Small intestine (tissue), 7 donors: ENCODE results near the gene GCAT. TPM values are rescaled to one million over a fixed set of nuclear protein-coding genes. Genes with fewer than 3 reads are reported as not detected.
A peak's percentile ranks its signal among the peaks of the same experiment; 100 is the strongest.

Source experiments
- DNase-seq, 2 donors: peaks; one replicate each; pipeline versions ENCODE4 v3.0.0 to v3.0.0-alpha.2; 2013
- FAIRE-seq: peaks from 2 replicates; lab custom pipeline; 2012; peaks lifted over from hg19 to GRCh38; lab: Jason Lieb, UNC
- H3K27ac ChIP-seq, 3 donors: one replicate each; pipeline ENCODE4 v1.5.1; 2013; ENCODE audit warnings: low read length in 2 of 3, mild to moderate bottlenecking in 2 of 3, control low read depth in 1 of 3, inconsistent platforms in 1 of 3, low read depth in 1 of 3, moderate library complexity in 1 of 3
- H3K27me3 ChIP-seq, 3 donors: one replicate each; pipeline ENCODE4 v1.6.1; 2013; ENCODE audit warnings: low read length in 3 of 3, inconsistent platforms in 1 of 3; ENCODE audit not compliant: control insufficient read depth in 3 of 3, insufficient read depth in 3 of 3
- H3K36me3 ChIP-seq, 3 donors: one replicate each; pipeline ENCODE4 v1.6.1; 2013; ENCODE audit warnings: low read length in 3 of 3, inconsistent platforms in 1 of 3, low read depth in 1 of 3, mild to moderate bottlenecking in 1 of 3, moderate library complexity in 1 of 3; ENCODE audit not compliant: control insufficient read depth in 3 of 3, insufficient read depth in 2 of 3
- H3K4me1 ChIP-seq, 3 donors: one replicate each; pipeline ENCODE4 v1.6.1; 2013; ENCODE audit warnings: low read length in 2 of 3, inconsistent platforms in 1 of 3, low read depth in 1 of 3, mild to moderate bottlenecking in 1 of 3, moderate library complexity in 1 of 3; ENCODE audit not compliant: control insufficient read depth in 3 of 3, insufficient read depth in 2 of 3
- H3K4me3 ChIP-seq, 3 donors: one replicate each; pipeline ENCODE4 v1.5.1; 2013; ENCODE audit warnings: low read length in 3 of 3, control low read depth in 1 of 3, inconsistent platforms in 1 of 3, low read depth in 1 of 3, mild to moderate bottlenecking in 1 of 3, moderate library complexity in 1 of 3
- H3K9me3 ChIP-seq, 2 donors: one replicate each; pipeline ENCODE4 v1.6.1; 2013; ENCODE audit warnings: low read depth in 1 of 2, low read length in 1 of 2; ENCODE audit not compliant: control insufficient read depth in 2 of 2, insufficient read depth in 1 of 2
- WGBS, 3 donors: extraction: QIAGEN DNeasy Blood & Tissue Kit; methylation state at CpG; one replicate each; pipeline ENCODE4 v1.1.7; 2013; 5-methylcytosine and 5-hydroxymethylcytosine counted together
- polyA plus RNA-seq, 4 donors: library from polyadenylated mRNA; stranded (reverse) in 3 of 4; unstranded in 1 of 4; fragments of 200-250 nt in 3 of 4; fragments of 120-200 nt in 1 of 4; gene quantifications; one replicate each; pipeline versions ENCODE4 v1.2.1 to v1.2.3, GENCODE V29; 2013
- donor health status: healthy with polysubstance abuse.
- donor health status: control.
- donor health status: control.
- donor health status: Bipolar disorder and iron deficiency.
- donor health status: healthy.

Gene GCAT
- polyA plus RNA-seq, 4 donors = 2.9 to 12.3 (median 8.9) TPM

DNA sequence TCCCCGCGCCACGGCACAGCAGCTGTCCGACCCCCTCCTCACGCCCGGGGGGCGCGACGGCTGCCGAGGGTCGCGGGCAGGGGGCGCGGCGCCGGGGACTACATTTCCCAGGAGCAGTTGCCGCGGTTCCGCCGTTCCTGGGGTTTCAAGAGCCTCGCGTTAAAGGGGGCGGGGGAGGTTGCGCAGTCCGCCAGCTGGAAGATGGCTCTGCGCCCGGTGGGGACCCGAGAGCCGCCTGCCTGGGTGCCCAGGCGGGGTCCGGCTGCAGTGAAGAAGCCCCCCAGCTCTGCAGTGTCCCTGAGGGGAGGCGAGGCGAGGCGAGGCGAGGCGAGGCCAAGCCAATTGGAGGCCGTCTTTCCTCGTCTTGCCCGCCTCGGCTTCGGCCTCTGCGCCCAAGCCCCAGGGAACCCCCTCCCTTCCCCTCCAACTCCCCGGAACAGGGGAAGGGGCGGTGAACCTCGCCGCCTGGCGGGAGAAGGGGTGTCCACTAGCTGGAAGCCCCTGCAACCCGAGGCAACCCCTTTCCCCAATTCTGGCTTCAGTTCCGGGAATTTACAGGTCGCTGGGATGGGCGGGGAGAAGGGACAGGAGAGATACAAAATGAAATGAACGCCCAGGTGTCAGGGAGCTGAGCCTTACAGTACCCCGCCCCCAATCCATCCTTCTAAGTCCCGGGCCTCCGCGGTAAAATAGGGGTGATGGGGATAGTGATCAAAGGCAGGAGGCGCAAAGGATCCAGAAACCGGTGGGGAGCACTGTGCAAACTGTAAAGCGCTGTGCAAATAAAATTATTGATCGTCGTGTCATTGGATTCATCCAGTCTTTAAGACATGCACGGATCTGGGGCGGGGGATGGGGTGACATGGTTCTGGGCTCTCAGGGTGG, 5.2 kb upstream of the GCAT start:
- Histone ChIP-seq H3K9me3 (no peaks in the 10 kb centered on the region), H3K36me3 (no peaks in the 10 kb centered on the region), H3K27ac (peak overlapping the region; percentile 42 to 92 (median 84)), H3K4me1 (peaks cover 3 to 20% (median 5%) of the 10 kb centered on the region in 3 donors), H3K27me3 (no peaks in the 10 kb centered on the region), H3K4me3 (peak overlapping the region; percentile 61 to 87 (median 65))
- 1 to 2% (median 1%) methylated on average over 53 to 63 of the region's 63 CpGs for WGBS, 3 donors
- DNase-seq (peak; percentile 57 to 90), FAIRE-seq (no peak)

GRCh38 chr22:37803195-37803638, 4.5 kb upstream of the GCAT start:
- Histone ChIP-seq H3K4me3 (peak overlapping the region in 2 of 3 donors; percentile 61 to 87), H3K27me3 (no peaks in the 10 kb centered on the region), H3K27ac (peak overlapping the region in 2 of 3 donors; percentile 84 to 92), H3K9me3 (no peaks in the 10 kb centered on the region), H3K36me3 (no peaks in the 10 kb centered on the region), H3K4me1 (peaks cover 3 to 24% (median 5%) of the 10 kb centered on the region in 3 donors)
- no peak for FAIRE-seq
- 7 to 22% (median 16%) methylated on average over 16 of the region's 16 CpGs for WGBS, 3 donors
- DNase-seq = peak; percentile 66 to 77

DNA sequence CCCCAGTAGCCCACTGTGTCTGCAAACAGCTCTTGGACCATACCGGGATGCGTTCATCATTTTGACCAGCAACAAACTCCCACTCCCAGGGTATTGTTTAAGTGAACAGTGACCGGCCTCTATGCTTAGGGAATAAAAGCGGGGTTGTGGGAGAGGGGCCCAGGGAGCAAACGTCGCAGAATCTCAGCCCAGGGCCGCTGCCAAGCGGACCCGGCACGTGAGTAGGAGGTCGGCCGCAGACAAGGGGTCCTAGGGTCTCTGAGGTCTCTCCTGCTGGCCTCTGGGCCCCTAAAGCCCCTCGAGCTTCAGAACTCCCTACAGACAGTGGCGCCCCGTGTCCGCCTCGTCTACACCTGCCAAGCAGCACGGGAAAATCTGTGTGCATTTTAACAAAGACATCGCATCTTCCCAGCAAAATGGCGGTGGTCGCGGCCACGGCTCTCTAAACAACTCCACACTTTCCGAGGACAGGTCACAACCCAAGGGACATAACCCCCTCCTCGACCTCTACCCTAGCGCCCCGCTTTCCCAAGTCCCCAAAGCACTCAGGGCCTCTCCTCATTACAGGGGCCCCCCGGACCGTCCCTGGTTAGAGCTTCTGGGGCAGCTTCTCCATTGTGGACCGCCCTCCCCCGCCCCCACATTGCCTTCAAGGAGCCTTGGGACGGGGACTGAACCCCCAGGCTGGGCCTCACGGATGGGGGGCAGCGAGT, 3.9 kb upstream of the GCAT start:
- Histone ChIP-seq H3K27me3 (no peaks in the 10 kb centered on the region), H3K4me1 (peaks cover 3 to 26% (median 5%) of the 10 kb centered on the region in 3 donors), H3K9me3 (no peaks in the 10 kb centered on the region), H3K36me3 (no peaks in the 10 kb centered on the region), H3K4me3 (peak overlapping the region in 2 of 3 donors; percentile 64 to 87), H3K27ac (peak overlapping the region in 2 of 3 donors; percentile 78 to 92)
- WGBS, 3 donors = 55 to 61% (median 56%) methylated on average over 34 of the region's 34 CpGs
- no peak for FAIRE-seq
- peak in 1 of 2 donors; percentile 47 for DNase-seq

DNA sequence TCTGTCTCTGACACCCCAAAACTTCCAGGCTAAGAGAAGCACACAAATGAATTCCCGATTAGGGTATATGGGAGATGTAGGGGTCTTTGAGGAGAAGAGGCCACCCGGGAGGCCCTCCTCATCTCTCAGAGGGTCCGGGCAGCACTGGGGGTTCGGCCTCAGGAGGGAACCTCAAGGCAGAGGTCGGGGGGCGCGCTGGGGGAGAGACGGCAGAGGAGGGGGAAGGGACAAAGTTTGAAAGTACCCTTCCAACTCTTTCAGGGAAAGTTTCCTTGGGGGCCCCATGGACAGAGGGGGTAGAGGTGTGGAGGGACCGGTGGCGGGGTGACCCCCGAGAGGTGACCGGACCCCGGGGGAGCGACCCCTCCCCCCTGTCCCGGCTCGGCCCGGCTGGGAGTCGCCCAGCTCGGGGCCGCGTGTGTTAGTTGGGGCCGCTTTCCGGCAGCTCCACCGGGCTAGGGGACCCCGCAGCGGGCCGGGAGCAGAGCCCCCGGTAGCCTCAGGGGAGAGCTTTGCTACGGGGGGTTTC, 3.3 kb upstream of the GCAT start:
- no peak for FAIRE-seq
- H3K4me1 ChIP-seq = peaks cover 3 to 26% (median 5%) of the 10 kb centered on the region in 3 donors

DNA sequence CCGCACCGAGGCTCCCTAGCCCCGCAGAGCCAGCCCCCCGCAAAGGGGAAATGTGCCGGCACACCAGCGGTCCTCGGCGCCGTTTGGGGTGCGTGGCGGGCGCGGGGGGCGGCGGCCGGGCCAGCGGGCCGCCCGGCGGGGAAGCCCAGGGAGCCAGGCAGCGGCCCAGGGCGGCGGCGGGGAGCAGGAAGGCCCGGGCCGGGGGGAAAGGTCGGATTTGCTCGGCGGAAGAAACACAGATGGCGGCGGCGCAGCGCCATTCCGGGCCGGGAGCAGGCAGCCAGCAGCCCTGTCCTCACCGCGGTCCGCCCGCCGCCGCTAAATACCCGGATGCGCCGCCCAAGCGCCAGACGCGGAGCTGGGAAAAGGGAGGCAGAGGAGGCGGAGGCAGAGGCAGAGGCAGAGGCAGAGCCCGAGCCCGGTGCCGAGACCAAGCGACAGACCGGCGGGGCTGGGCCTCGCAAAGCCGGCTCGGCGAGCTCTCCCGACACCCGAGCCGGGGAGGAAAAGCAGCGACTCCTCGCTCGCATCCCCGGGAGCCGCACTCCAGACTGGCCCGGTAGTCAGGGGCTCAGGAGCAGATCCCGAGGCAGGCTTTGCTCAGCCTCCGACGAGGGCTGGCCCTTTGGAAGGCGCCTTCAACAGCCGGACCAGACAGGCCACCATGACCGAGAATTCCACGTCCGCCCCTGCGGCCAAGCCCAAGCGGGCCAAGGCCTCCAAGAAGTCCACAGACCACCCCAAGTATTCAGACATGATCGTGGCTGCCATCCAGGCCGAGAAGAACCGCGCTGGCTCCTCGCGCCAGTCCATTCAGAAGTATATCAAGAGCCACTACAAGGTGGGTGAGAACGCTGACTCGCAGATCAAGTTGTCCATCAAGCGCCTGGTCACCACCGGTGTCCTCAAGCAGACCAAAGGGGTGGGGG, 2.6 kb upstream of the GCAT start:
- peak overlapping the region; percentile 78 to 92 (median 82) for H3K27ac ChIP-seq
- peak overlapping the region; percentile 21 to 87 (median 64) for H3K4me3 ChIP-seq
- FAIRE-seq (no peak), DNase-seq (peak; percentile 83 to 95)
- WGBS, 3 donors = 2 to 4% (median 3%) methylated on average over 70 to 87 of the region's 87 CpGs
- H3K27me3 ChIP-seq = no peaks in the 10 kb centered on the region
- H3K9me3 ChIP-seq = no peaks in the 10 kb centered on the region
- H3K36me3 ChIP-seq = peaks cover 0 to 4% (median 0%) of the 10 kb centered on the region in 3 donors
- peaks cover 3 to 26% (median 5%) of the 10 kb centered on the region in 3 donors for H3K4me1 ChIP-seq

More for the DNA sequence above, 3.3 kb upstream of the GCAT start:
- 4 to 7% (median 5%) methylated on average over 16 to 29 of the region's 29 CpGs for WGBS, 3 donors
- H3K27me3 ChIP-seq = no peaks in the 10 kb centered on the region
- no peaks in the 10 kb centered on the region for H3K36me3 ChIP-seq
- peak overlapping the region; percentile 78 to 92 (median 82) for H3K27ac ChIP-seq
- peak overlapping the region; percentile 21 to 87 (median 64) for H3K4me3 ChIP-seq
- DNase-seq = peak in 1 of 2 donors; percentile 48
- no peaks in the 10 kb centered on the region for H3K9me3 ChIP-seq

GRCh38 chr22:37805810-37806277, 1.9 kb upstream of the GCAT start:
- 12 to 22% (median 19%) methylated on average over 10 of the region's 10 CpGs for WGBS, 3 donors
- Histone ChIP-seq H3K9me3 (no peaks in the 10 kb centered on the region), H3K36me3 (peaks cover 0 to 6% (median 0%) of the 10 kb centered on the region in 3 donors), H3K27ac (peak overlapping the region; percentile 78 to 92 (median 82)), H3K4me3 (peak overlapping the region; percentile 21 to 87 (median 64)), H3K27me3 (no peaks in the 10 kb centered on the region), H3K4me1 (peaks cover 3 to 26% (median 5%) of the 10 kb centered on the region in 3 donors)
- FAIRE-seq = no peak
- peak in 1 of 2 donors; percentile 36 for DNase-seq
